UCSD-AML1 (cell line): ENCODE results near the gene TNFAIP3.

Source experiments
- DNase-seq: peaks from one replicate; lab custom pipeline; 2025; ENCODE audit not compliant: unreplicated experiment; lab: John Stamatoyannopoulos, UW

TNFAIP3 gene

DNA sequence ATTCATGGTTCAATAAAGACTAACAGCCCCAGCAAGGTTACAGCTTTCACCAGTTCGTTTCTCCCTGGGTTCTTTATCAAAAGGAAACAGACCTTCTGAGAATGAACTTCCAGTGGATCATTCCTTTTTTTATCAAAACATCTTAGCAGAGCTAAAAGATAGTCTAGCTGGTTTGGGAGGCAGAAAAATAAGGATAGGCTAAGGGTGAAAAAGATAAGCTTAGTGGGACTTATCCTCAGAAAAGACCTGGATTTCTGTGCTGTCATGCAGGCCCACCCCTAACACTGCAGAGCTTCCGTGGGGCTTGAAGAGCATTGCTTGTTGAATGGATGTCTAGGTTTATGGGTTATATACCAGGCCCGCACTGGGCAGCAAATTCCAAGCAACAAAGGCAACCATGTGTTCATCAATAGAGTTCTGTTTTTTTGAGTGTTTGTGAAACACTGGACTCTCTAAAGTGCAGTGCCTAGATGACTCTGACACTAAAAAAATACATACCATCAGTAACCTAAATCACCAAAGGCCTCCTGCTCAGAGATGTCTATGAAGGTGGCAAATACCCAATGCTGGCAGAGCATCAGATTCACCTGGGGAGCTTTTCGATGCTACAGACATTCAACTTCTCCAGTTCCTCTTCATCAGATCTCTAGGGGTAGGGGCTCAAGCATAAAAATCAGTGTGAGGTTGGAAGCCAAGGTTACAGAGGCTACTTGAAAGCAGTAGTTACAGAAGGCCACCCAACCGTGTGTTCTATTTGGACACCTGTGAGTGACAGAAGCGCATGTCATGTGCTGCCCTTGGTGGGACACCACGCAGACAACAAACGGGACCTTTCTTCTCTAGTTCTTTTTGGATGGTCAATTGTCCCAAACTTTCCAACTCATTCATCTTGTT, 53.0 kb downstream of the TNFAIP3 start:
- no peak for DNase-seq

DNA sequence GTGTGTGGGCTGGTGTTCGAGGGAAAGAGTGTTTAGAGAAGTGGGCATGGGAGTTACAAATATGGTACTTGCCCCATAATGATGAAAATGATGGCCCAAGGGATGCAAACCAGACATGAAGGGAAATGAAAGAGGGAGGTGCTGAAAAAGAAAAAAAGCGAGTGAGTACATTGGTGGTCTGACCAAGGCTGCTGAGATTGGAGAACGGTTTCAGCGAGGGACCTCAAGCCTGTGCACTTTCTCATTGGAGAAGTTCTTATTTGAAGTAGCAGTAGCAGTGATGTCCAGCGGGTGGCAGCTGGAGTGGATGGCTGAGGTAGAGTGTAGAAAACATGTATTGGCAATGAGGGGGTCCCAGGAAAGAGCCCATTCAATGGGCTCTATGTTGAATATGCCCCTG, 54.8 kb downstream of the TNFAIP3 start:
- peak; percentile 20 for DNase-seq

DNA sequence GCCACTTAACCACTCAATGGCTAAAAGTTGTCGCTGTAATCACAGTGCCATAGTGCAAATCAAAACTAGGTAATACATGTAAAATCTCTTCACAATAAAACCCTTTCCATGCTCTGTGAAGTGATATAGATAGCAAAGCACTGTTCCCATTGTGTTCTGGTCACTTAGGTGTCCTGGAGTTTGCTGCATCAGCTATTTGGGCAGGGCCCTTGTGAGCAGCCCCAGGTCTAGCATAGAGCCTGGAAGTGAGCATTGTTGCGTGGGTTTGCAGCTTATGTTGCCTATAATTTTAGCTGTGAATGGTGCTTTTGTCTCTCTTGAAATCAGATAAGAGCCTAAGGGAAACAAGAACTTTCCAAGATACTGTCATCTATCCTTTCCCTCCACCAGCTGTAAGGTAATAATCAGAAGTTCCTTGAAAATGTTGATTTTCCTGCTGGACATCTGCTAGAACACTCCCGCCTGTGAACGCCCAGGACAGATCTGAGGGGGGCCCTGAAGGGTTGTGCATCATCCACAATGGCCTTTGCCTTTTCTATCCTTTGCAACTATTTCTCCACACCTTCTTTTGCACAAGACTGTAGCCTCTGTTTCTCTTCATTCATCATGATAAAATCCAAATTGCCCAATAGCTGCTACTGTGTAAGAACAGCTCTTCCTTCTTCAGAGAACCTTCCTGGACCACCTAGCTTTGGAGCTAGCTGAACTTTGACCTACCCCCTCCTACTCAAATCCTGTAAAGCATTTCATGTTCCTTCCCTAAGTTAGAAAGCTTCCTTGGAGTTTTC, 57.0 kb downstream of the TNFAIP3 start:
- no peak for DNase-seq

DNA sequence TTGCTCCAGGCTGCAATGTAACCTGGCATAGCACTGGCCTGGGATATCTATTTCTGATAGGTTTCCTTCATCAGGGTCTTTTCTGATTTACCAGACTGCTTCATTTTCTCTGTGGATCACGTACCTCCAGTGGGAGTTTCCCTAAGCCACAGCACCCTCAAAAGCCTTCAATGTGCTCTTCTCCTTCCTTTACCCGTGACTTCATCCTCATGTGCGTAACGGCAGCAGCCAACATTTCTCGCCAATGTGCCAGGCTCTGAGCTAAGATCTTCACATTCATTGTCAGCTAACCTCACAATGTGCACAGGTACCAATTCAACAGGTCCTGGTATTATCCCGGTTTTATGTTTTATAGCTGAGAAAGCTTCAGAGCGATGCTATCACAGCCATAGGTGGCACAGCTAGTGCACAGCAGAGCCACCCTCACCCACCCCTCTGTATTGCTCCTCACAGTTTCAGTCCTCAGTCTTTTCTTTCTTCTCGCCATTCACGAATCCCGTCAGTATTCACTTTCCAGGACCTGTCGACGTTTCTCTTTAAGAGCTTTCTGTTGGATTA, 58.2 kb downstream of the TNFAIP3 start:
- DNase-seq = no peak

DNA sequence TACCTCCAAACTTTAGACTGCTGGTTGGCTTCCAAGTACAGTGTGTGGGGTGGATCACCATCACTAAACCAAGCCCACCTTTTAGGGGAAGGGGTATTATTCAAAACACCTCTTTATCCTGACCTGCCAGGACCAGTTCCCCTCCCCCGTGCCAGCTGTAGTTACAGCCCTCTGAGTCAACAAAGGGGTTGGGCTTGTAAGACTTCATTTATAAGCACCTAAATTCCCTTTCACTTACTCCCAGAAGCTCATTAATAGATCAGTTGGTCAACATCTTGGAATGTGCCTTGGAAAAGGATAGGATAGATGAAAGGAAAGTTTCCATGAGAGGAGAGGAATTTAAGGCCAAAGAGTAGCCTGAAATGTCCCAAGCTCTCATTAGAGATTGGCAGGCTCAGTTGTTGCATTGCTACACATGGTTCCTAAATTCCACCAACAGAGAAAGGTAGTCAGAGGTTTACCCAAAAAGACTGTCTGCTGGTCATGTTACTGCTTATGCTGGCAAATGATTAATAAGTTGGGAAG, 59.2 kb downstream of the TNFAIP3 start:
- DNase-seq = no peak

DNA sequence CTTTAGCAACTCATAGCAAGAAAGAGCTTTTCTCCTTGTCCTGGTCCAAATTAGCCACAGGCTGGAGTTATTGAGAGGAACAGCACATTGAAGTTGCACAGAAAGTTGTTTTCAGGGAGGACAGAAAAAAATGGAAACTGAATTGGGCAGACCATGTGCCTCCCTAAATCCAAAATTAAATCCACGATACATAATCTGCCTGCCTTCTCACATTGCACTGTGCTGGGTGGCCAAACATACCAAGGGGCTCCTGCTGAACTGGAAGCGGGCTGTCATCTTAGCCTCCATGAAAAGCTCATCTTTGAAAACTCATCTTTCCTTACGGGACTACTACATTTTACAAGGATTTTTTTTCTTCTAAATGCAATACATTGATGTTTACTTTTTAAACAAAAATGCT, 59.9 kb downstream of the TNFAIP3 start:
- DNase-seq = no peak

DNA sequence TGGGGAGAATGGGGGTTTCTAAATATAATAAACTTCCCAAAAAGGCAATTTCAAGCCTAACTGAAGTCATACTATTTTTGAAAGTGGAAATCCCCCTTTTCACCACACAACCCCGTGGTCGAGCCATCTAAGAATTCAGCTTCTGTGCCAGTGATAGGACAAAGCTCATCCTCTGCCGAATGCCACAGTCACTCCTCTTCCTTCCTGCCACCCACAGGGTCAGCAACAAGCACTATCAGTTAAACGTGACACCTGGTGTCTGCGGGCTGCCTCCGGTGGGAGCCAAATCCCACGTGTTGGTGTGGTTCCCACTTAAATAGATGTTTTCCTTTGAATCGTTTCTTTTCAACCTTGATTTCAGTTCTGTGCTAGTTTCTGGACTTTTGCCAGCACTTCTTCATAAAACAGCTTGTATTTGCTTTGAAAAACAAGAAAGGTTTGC, 60.7 kb downstream of the TNFAIP3 start:
- DNase-seq = peak; percentile 66

DNA sequence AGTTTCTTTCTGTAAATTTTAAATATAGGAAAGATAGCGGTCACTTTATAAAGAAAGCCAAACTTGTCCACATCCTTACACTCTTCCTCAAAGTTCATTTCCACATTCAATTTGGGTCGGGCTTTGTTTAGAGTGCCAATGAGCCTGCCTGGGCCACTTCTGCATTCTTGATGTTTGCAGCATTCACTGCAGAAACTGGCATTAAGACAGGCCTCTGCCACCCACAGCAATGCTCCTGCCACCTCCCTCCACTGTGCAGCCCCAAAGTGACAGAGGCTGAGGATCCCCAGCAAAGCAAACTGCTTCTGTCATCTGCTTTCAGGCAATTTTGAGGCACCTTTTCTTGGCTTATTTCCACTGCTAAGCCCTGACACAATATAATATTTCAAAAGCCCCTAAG, 61.2 kb downstream of the TNFAIP3 start:
- DNase-seq = peak; percentile 25

DNA sequence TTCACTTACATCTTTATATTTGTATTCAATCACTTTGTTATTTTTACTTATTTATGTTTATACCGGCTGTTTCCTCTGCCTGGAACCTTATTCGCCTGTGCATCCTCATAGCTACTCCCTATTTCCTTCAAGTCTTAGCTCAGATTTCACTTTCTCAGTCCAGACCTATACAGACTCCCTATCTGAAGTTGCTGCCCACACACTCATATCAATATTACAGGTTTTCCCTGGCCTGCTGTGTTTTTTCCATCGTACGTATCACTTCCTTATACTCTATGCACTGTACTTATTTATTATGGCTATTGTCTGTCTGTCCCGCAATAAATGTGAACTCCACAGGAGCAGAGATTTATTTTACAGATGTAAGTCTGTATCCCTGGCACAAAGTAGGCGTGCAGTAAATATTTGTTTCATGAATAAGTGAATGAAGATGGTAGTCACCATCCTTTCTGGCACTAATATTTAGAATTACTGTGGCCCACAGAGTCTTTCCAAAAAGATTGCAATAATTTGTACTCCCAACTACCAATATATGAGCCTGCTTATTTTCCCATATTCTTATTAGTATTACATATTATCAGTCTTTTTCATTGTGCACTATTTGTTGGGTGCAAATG, 64.9 kb downstream of the TNFAIP3 start:
- DNase-seq = no peak
